ENCODE data around the gene CCDC24.

Gene CCDC24

DNA sequence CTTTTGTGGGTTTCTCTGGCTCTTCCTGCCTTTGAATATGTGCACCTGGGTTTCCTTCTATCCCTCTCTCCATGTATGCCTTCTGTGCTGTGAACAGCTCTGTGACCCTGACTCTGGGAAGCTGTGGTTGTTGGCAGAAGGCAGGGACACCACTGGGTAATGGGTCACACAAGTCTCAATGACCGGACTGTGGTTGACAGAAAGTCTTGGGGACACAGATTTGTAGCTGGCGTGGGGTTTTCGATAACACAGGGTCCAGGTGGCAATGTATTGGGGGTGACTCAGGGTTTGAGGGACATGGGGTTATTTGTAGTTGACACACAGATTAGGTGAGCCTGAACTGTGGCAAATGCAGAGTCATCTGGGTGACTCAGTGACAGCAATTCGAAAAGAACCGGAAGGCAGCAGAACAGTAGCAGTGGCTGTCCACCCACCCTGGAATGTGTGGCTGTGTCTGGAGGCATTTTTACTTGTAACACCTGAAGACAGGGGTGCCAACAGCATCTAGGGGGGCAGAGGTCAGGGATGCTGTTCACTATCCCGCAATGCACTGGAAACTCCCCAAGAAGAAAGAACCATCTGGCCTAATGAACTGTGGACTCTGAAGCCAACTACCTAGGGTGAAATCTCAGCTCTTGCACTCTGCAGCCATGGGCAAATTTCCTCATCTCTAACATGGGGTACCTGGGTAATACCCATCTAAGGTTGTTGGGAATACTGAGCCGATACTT is 52.8 kb downstream of the CCDC24 start:
- DNase-seq (ENCODE audit: low read depth): no peak
- H3K4me3 ChIP-seq (ENCODE audit: control insufficient read depth, low read depth, low read length): no peak overlapping the region
- TF ChIP-seq, protein P1, sequence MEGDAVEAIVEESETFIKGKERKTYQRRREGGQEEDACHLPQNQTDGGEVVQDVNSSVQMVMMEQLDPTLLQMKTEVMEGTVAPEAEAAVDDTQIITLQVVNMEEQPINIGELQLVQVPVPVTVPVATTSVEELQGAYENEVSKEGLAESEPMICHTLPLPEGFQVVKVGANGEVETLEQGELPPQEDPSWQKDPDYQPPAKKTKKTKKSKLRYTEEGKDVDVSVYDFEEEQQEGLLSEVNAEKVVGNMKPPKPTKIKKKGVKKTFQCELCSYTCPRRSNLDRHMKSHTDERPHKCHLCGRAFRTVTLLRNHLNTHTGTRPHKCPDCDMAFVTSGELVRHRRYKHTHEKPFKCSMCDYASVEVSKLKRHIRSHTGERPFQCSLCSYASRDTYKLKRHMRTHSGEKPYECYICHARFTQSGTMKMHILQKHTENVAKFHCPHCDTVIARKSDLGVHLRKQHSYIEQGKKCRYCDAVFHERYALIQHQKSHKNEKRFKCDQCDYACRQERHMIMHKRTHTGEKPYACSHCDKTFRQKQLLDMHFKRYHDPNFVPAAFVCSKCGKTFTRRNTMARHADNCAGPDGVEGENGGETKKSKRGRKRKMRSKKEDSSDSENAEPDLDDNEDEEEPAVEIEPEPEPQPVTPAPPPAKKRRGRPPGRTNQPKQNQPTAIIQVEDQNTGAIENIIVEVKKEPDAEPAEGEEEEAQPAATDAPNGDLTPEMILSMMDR (IDR thresholded peaks at IDR 0.05; ENCODE audit: control insufficient read depth, insufficient read depth, low read depth, low read length, missing control alignments): no peak

DNA sequence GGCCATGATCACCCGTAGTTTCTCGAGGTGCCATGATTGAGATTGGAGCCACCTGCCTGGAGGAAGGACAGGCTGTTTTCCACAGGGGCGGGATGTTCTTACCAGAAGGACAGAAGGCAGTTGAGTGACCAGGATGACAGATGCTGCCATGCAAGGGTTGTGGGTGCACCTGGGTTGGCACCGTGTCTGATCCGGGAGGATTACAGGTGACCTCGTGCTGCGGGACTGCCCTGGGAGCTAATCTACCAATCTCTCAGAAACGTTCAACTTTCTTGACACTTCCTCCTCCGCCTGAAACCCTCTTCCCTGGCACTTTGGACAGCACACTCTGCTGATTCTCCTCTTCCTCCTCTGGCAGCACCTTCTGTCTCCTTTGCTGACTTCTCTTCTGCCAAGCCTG is 53.7 kb downstream of the CCDC24 start:
- no peak for DNase-seq (ENCODE audit: low read depth)
- TF ChIP-seq, protein P1 (IDR thresholded peaks at IDR 0.05; ENCODE audit: control insufficient read depth, insufficient read depth, low read depth, low read length, missing control alignments): no peak
- no peak overlapping the region for H3K4me3 ChIP-seq (ENCODE audit: control insufficient read depth, low read depth, low read length)
